HG03442 (cell line): ENCODE measurements around the gene EIF2AK2.

ENCODE experiments used
- ATAC-seq: cut with Tn5 transposase; IDR thresholded peaks from one replicate; pipeline ENCODE4 v1.9.1; 2021; ENCODE audit warnings: mild to moderate bottlenecking, moderate library complexity; ENCODE audit not compliant: unreplicated experiment

EIF2AK2 gene

DNA sequence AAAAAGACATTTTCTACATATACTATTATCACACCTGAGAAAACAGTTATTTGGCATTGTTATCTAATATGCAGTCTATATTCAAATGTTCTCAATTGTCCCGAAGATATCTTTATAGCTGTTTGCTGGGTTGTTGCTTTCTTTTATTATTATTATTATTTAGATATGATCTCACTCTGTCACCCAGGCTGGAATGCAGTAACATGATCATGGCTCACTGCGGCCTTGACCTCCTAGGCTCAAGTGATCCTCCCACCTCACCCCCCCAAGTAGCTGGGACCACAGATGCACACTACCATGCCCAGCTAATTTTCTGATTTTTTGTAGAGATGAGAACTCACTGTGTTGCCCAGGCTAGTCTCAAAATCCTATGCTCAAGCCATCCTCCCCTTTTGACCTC is 52.6 kb downstream of the EIF2AK2 start:
- ATAC-seq: no peak

DNA sequence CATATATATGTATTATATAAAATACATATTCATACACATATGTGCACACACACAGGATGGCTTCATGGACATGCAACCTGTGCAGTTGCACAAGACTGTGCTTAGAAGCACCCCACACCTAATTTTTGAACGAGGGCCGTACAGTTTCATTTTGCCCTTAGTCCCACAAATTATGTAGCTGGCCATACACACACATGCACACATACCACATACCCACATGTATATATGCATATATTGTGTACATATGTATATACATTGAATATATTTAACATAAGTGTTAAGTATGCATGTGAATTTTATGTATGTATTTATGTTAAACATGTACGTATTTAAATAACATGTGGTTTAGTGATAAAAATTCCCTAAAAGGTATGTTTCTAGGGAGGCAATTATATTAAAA is 54.2 kb downstream of the EIF2AK2 start:
- no peak for ATAC-seq

DNA sequence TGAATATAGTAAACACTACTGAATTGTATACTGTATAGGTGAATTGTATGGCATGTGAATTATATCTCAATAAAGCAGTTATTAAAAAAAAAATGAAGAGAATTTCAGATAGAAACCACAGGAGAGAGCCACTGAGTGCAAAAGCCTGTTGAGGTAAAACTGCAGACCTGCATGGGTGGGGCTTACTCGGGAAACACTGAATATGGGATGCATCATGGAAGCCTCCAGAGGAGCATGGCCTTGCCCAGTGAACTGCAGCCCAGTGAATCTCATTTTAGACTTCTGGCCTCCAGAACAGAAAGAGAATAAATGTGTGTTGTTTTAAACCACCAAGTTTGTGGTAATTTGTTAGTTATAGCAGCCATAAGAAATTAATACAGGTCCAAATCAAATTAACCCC is 56.7 kb downstream of the EIF2AK2 start:
- no peak for ATAC-seq

DNA sequence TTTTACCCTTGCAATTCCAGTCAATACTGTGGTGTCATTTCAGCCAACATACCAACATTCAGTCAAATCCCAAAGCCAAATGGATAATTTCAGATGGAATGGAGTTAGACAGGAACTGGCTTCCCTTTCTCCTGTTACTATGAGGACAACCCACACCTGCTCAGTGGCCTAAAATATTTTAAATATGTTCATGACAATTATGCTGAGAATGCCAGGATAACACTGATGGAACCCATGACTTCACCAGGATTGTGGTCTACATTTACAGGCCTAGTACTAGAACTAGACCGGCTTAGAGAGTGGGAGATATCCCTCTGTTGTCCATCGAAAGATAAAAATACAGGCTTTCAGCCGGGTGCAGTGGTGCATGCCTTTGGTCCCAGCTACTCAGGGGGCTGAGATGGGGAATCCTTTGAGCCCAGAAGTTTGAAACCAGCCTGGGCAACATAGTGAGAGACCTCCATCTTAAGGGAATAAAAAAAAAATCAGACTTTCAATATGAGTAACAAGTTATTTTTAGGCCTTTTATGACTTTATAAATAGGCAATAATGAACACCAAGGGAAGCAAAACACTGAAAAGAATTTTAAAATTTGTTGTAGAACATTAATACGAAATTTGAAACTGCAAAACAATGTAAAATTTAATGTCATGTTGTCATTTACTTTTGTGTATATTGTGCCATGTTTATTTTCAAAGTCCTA is 58.2 kb downstream of the EIF2AK2 start:
- ATAC-seq: no peak

DNA sequence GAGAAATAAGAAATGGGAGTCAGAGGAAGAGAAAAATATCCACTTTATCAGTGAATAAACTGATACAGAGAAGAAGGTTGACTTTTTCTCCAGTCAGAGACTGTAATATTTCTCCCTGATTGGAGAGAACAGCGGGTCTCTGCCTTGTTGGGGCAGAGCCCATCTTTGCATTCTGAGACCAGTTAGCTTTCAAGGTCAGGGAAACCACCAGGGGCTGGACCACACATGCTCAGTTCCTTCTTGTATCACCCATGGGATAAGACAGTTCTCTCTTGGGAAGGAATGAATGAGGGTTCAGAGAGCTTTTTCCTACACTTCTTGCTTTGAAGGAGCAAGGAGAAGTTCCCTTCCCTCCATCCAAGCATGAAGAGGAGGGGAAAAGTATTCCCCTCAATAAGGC is 60.2 kb downstream of the EIF2AK2 start:
- ATAC-seq: no peak

DNA sequence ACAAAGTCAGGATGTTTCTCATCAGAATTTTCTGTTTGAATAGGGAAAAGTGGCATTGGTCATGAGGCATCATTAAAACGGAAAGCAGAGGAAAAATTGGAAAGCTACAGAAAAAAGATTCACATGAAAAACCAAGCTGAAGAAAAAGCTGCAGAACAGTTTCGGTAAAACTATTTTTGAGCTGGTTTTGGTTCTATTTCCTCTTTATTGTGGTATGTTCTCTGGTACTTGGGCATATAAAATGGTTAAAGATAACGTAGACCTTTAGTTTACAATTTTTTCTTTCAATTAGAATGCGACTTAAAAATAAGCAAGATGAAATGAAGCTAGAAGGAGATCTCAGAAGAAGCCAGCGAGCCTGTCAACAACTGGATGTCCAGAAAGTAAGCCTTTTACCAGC is 64.9 kb downstream of the EIF2AK2 start:
- peak; percentile 31 for ATAC-seq

DNA sequence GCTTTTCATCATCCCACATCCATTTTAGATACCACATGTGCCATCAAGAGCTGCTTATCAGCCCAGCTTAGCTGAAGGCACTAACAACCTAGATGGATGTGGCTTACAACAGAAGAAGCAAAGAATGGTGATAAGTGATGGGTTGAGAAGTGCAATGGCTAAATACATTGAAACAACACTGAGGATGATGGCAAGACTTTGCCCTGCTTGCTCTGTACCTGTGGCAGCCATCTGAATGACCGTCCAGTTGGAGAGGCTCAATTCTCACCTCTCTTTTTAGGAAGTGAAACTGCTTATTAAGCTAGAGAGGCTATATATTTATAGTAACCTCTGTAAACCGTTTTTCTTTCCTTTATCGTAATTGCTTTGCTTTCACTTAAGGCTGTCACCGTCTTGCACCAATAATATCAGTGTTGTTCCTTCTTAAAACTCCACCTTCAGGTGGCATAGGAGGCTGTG is 66.7 kb downstream of the EIF2AK2 start:
- peak; percentile 81 for ATAC-seq

DNA sequence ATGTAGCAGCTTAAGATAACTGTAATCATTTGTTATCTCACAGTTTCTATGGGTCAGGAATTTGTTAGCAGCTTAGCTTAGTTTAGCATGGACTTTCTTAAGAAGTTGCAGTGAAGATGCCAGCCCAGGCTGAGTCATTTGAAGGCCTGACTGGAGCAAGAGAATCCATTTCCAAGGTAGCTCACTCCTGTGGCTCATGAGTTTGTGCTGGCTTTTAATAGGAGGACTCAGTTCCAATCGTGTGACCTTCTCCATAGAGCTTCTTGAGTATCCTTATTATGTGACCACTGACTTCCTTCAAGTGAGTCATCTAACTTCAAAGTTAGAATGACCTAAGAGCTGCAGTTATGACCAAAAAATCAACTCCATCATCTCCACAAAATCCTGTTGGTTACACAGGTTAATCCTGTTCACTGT is 71.0 kb downstream of the EIF2AK2 start:
- no peak for ATAC-seq

DNA sequence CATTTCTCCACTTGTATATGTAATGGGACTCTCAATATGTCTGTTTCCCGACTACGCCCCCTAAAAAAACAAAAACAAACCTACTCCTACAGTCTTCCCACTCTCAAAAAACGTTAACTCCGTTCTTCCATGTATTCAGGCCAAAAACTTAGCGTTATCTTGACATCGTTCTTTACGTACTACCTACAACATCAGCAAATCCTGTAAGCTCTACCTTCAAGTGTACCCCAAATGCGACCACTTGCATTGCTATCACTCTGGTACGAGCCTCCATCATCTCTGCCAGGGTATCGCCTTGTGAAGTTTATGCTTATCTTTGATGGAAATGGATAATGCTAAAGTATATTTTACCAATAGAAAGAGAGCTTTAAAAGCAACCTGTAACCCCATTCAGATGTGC is 72.0 kb downstream of the EIF2AK2 start:
- no peak for ATAC-seq

DNA sequence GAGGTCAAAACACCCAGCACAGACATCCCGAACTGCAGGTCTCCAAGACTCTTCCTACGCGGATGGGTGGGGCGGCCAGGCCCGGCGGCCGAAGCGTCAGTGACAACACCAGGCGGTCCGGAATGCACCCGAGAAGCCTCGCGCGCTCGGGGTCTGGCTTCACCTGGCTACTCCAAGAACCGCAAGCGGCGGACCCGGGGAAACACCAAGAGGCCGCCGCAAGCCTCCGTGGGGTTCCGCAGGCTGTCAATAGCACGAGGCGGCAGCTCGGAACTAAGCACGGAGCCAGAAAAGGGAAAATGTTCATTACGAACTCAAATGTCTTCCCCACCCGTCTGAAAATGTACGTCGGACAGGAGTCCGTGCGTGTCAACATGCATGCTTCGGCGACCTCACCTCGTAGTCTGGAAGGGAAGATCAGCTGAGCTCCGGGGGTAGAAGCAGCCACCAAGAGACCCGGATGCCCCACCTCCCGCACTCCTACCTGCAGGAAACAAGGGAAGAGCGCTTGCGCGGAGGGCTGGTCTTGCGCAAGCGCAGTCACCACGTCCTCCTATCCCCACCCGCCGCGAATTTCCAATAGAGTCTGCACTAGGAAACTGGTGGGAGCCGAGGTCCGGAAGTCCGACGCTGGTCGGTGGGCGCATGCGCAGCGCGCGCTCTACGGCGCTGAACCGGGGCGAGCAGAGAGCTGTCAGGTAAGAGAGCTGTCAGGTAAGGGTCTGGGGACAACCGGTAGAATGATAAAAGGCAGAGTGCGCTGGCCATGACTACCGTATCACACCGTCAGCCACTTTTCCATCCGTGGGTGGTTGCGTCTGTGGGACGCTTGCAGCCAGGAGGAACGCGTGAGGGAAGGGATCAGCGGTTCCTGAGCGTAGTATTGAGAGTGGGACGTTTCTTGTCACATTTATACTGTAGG is 72.6 kb downstream of the EIF2AK2 start, which contains the start of the genes GPATCH11 and HEATR5B:
Gene GPATCH11 (plus strand): TSS at position 646 of the 922 bp plus-strand sequence. CDS start 3,864 bp downstream, outside the sequence.
Gene HEATR5B (minus strand): TSS at position 500 of the 922 bp plus-strand sequence. CDS start 958 bp downstream, outside the sequence.
- ATAC-seq: peak; percentile 79

DNA sequence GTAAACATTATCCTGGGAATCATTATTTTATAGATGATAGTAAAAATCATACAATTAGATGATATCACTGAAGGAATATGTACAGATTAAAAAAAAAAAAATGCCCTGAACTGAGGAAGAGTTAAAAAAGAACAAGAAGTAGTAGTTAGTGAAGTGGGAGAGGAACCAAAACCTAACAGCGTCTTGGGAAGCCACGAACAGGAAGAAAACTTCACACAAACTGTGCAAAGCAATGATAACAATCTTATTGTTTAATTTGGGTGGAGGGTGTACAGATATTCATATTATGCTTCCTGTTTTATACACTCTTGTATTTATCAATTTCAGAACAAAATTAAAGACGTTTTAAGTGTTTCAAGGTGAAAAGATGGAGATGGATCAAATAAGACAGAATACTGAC is 76.1 kb downstream of the EIF2AK2 start:
- ATAC-seq: no peak

DNA sequence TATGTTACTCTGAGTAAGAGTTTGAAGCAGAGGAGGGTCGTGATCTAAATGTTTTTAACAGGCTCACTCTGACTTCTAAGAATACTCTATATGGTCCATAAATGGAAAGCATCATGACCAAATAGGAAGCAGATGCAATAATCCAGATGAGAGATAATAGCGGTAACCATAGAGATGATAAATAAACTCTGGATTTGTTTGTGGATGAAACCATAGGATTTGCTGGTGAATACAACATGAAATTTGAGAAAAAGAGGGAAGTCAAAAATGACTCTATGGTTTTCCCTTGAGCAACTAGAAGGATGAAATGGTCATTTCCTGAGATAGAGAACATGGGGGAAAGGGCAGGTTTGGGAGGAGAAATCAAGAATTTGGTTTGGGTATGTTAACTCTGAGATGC is 76.5 kb downstream of the EIF2AK2 start:
- no peak for ATAC-seq

DNA sequence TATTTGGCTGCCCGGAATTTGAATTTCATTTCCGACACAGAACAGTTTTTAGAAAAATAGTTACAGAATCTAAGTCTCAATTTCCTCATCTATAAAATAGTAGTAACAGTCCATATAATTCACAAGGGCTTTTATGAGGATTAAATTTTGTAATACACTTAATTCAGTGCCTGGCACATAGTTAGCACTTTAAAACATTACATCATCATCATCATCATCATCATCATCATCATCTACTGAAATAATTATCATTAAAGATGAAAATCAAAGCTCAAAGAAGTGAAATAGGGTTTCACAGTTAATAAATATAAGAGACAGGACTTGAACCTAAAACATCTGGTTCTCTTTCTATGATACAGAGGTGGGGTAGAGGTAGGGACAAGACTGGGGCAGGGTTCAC is 85.8 kb downstream of the EIF2AK2 start:
- ATAC-seq: no peak

DNA sequence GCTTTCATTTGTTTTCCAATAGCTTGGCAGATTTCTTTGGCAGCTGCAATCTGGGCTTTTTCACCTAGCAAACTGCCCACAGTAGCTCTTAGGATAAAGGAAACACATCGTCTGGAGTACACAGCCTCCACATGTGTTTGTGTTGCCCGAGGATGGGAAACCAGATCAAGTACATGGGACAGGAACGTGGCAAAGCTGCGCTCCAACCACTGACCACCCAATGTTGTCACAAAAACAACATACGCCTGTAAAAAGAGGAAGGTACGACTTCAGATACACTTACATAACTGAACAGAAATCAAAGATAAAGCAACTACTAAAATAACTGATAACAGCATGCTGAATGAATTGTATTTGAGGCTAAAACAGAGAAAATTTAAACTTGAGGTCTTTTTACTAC is 88.1 kb downstream of the EIF2AK2 start:
- no peak for ATAC-seq

DNA sequence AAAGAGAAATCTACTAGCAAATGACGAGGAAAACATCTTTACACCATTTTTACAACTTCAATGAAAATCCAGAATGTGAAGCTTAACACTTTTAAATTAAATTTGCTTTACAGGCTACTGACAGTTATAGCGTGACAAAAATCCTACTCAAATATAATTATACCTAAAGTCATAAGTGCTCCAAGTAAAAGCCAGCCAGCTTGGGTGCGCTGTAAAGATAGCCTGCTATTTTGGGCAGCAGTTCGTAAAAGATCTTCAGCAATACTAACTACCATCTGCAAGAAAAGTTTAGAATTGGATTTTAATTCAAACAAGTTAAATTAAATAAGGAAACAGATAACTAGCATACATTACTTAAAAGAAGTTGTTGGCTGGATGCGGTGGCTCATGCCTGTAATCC is 95.0 kb downstream of the EIF2AK2 start:
- no peak for ATAC-seq

DNA sequence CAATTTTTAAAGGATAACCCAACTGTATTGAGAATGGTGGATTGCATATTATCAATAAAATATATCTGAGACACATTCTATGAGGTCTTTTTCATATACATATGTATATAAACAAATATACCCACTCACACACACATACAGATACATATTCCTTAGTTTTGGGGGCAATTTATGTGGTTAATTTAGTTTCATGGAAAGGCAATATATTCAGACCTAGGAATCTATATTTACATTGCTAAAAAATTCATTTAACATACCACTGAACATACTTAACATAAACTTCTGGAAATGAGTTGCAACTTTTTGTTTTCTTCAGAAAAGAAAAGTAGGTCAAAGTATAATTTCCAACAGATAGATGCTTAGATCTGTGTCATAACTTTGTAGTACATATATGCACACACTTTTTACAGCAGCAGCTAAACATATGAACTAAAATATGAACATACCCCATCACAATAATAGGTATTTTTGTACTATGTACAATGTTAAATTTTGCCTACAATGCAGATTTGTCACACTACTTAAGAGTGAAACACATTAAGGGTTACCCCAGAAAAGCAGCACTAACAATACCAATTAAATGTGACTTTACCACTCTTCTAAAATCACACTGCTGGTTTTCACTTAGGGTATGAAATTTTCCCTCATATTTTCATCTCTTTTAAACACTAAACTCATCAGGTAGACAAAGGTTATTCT is 95.6 kb downstream of the EIF2AK2 start:
- no peak for ATAC-seq

DNA sequence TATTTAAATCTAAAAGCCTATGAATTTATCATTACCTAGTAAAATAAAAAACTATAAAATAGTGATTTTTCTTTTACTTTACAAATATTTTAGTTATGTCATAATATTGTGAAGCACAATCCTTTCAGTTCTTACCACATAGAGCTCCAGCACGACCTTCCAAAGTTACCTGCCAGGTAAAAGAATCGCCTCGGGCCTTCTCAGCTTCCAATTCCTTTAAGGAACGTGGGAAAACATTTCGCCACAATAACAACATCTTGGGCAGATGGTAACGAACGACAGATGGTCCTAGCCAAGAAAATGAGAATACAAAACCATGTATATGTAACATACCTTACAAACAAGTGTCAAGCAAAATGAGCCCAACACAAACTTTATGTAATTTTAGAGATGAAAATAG is 96.3 kb downstream of the EIF2AK2 start:
- ATAC-seq: no peak

DNA sequence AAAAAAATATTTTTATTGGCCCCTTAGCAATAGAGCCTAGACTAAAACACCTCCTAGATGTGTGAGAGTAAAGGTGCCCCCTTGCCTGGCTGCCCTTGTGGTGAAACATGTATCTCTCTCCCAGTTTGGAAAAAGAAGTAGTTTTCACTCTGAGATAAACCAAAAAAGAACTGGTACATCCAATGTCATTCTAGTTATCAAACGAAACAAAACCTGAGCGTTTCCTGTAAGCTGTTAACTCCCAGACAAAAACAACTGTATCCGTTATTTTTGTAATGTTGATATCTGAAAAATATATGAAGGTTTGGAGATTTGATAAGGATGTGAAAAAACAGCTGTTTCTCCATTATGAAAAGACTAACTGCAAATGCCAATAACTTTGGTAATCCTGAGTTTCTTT is 96.9 kb downstream of the EIF2AK2 start:
- ATAC-seq: no peak

DNA sequence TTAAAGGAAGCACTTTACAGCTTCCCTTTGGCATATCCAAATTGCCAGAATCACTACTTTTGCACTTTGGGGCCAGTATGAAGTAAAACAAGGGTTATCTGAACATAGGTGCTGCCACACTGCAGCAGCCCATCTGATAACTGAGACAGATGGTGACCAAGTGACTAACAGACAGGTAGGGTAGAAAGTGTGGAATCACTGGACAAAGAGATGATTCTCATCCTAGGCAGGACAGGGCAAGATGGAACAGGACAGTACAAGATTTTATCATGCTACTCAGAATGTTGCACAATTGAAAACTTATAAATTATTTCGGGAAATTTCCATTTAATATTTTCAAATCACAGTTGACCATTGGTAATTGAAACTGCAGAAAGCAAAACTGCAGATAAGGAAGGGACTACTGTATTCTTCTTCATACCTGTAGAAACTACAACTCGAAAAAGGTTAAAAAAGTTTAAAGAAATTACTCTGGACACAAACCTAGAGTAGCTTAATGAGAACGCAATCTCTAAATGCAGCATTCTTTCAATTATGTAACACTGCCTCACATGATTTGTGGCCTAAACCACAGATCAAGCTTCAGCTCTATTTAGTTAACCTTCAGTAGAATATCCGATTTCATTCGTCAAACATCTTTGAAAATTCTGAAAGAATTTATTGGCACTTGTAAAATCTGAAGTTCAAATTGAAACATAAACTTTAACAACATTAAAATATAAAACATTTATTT is 104.0 kb downstream of the EIF2AK2 start:
- ATAC-seq: no peak
